Stimulated activated CD8-positive, alpha-beta memory T cell treated with anti-CD3 and anti-CD28 coated beads, Interleukin-15, amount 100 ng/mL, for 48 hours (primary cell): Measurements from ENCODE around the gene BPIFA2.
A peak's percentile ranks its signal among the peaks of the same experiment; 100 is the strongest.
"Not testable (repeated sequence)": the region's sequence is repeated elsewhere in the genome, so short reads cannot be mapped to it uniquely, and the experiment has no call there.

Experiments
- DNase-seq, 2 donors: peaks; one replicate each; pipeline ENCODE4 v3.0.0-alpha.2; 2020; ENCODE audit warnings: low read depth in 2 of 2

Gene BPIFA2

GRCh38 chr20:33160681-33161080 lies 7.3 kb upstream of the BPIFA2 start:
- no peak for DNase-seq

- no peak for DNase-seq
Measured at GRCh38 chr20:33162313-33162712, 5.6 kb upstream of the BPIFA2 start.

- DNase-seq, result no peak
Measured at GRCh38 chr20:33162753-33163152, 5.2 kb upstream of the BPIFA2 start.

GRCh38 chr20:33163856-33164762 lies 3.9 kb upstream of the BPIFA2 start:
- no peak for DNase-seq

GRCh38 chr20:33164763-33165095 lies 3.2 kb upstream of the BPIFA2 start:
- no peak for DNase-seq

GRCh38 chr20:33165416-33166055 lies 2.4 kb upstream of the BPIFA2 start:
- no peak for DNase-seq

GRCh38 chr20:33166533-33167113 lies 1.3 kb upstream of the BPIFA2 start:
- DNase-seq, result no peak

- peak in 1 of 2 donors; percentile 8 for DNase-seq
Measured at GRCh38 chr20:33169176-33169794, 1.3 kb downstream of the BPIFA2 start.

GRCh38 chr20:33172781-33173180 lies 4.8 kb downstream of the BPIFA2 start:
- DNase-seq, result no peak

- no peak for DNase-seq
Measured at GRCh38 chr20:33175123-33175522, 7.2 kb downstream of the BPIFA2 start.

- no peak for DNase-seq
Measured at GRCh38 chr20:33176101-33176500, 8.1 kb downstream of the BPIFA2 start.

- no peak for DNase-seq
Measured at GRCh38 chr20:33177866-33178265, 9.9 kb downstream of the BPIFA2 start.

- no peak for DNase-seq
Measured at GRCh38 chr20:33178726-33179125, 10.8 kb downstream of the BPIFA2 start.

- no peak for DNase-seq
Measured at GRCh38 chr20:33180169-33180568, 12.2 kb downstream of the BPIFA2 start.

- no peak for DNase-seq
Measured at GRCh38 chr20:33181482-33182093, 13.6 kb downstream of the BPIFA2 start.

GRCh38 chr20:33183312-33183711 lies 15.4 kb downstream of the BPIFA2 start:
- DNase-seq, result no peak

- DNase-seq, result not testable (repeated sequence)
Measured at GRCh38 chr20:33185031-33185590, 17.2 kb downstream of the BPIFA2 start.

- DNase-seq, result no peak
Measured at GRCh38 chr20:33187491-33187890, 19.5 kb downstream of the BPIFA2 start.

GRCh38 chr20:33188421-33188820 lies 20.5 kb downstream of the BPIFA2 start:
- DNase-seq, result no peak

GRCh38 chr20:33191484-33191883 lies 23.5 kb downstream of the BPIFA2 start:
- DNase-seq, result no peak

- no peak for DNase-seq
Measured at GRCh38 chr20:33191955-33192354, 24.0 kb downstream of the BPIFA2 start.
